ENCODE results near the gene GMDS. TPM values are rescaled to one million over a fixed set of nuclear protein-coding genes. Genes with fewer than 3 reads are reported as not detected.

Gene GMDS
- total and polyA plus RNA-seq, 2 of the 13 experiments (the other 11 are each of a cell fraction or from before 2014, with no cell fraction given) = 64.4 to 112 TPM

DNA sequence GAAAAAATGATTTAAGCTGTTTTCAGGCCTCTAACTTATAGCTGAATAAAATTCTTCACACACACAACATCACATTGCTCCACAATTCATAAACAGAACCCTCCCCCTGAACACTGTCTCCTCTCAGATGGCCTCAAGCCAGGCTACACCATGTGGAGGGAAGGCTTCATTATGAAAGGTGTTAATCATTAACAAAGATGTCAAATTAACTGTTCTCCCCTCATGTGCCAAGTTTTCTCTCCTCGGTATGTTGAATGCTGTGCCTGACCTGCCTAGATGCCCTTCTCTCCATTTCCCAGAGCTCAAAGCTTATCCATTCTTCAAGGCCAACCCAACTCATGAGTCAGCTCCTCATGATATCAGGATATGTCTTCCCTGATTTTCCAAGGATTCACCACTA lies 210.4 kb downstream of the GMDS start:
- intact Hi-C loops (cut with micrococcal nuclease; ENCODE audit: unreplicated experiment) (no loop called here), in situ Hi-C loops (cut with HindIII; ENCODE audit: extremely low pct_ligation_motif_present, low pct_unique_long_range_greater_than_20kb) (no loop called here)
- peak; percentile 60 for FAIRE-seq
- Histone ChIP-seq H3K9me3 (ENCODE audit: low read length) (no peaks in the 10 kb centered on the region), H3K36me3 (replicated peaks in 1 of 2; ENCODE audit: control insufficient read depth in 1 of 2, insufficient read depth in 2 of 2, low read length in 2 of 2) (peaks cover 0 to 12% of the 10 kb centered on the region in 2 experiments; a peak in 2 of 5 replicates), H3K27ac (ENCODE audit: extremely low read length, insufficient read depth, low read length) (no peak overlapping the region), H3K9ac (ENCODE audit: insufficient read depth, low read depth, low read length) (no peak overlapping the region), H2AFZ (ENCODE audit: low read length) (no peak overlapping the region), H3K27me3 (ENCODE audit: control insufficient read depth in 1 of 2, insufficient read depth in 2 of 2, low read length in 2 of 2) (no peaks in the 10 kb centered on the region), H3K4me3 (replicated peaks in 1 of 3; ENCODE audit: insufficient read depth in 1 of 3, low read depth in 2 of 3, low read length in 3 of 3) (no peak overlapping the region), H3K4me2 (ENCODE audit: low read depth, low read length) (no peak overlapping the region), H3K4me1 (ENCODE audit: insufficient read depth, low read length) (peaks cover 17% of the 10 kb centered on the region), H3K79me2 (ENCODE audit: insufficient read depth, low read length) (peaks cover 2% of the 10 kb centered on the region), H4K20me1 (ENCODE audit: insufficient read depth, low read length) (no peaks in the 10 kb centered on the region)
- ATAC-seq = peak; percentile 55
- BruUV-seq (replicated peaks) = no TSS peak
- 74% methylated on average over 1 of the region's 1 CpG for WGBS (ENCODE audit: low lambda C conversion rate)
- TF ChIP-seq, protein P1, sequence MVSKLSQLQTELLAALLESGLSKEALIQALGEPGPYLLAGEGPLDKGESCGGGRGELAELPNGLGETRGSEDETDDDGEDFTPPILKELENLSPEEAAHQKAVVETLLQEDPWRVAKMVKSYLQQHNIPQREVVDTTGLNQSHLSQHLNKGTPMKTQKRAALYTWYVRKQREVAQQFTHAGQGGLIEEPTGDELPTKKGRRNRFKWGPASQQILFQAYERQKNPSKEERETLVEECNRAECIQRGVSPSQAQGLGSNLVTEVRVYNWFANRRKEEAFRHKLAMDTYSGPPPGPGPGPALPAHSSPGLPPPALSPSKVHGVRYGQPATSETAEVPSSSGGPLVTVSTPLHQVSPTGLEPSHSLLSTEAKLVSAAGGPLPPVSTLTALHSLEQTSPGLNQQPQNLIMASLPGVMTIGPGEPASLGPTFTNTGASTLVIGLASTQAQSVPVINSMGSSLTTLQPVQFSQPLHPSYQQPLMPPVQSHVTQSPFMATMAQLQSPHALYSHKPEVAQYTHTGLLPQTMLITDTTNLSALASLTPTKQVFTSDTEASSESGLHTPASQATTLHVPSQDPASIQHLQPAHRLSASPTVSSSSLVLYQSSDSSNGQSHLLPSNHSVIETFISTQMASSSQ (IDR thresholded peaks at IDR 0.05; ENCODE audit: low read depth) = peak; percentile 72
- TF ChIP-seq, protein P1 (CRISPR knock-in tag; IDR thresholded peaks at IDR 0.05; ENCODE audit: borderline replicate concordance) = no peak
- TF ChIP-seq ZNF7 (CRISPR knock-in tag; IDR thresholded peaks at IDR 0.05) = no peak
- POLR2A ChIA-PET = no interaction called here
- DNase-seq (ENCODE audit: low spot score) = no peak
- CTCF ChIA-PET (ENCODE audit: low intra/inter-chr PET ratio, low total read pairs) = no interaction called here

DNA sequence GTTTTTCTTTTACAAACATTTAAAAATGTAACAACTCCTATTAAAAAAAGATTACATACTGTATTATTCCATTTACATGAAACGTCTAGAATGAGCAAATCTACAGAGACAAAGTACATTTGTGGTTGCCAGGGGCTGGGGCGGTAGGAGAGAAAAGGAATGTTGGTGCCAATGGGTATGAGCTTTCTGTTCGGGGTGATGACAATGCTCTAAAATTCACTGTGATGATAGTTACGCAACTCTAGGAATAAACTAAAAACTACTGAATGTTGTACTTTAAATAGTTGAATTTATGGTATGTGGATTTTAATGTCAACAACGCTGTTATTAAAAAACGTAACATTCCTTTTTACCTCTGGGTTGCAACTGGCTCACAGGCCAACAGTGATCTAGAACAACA lies 211.1 kb downstream of the GMDS start:
- H3K27me3 ChIP-seq (ENCODE audit: control insufficient read depth in 1 of 2, insufficient read depth in 2 of 2, low read length in 2 of 2) = no peaks in the 10 kb centered on the region
- no peak overlapping the region for H2AFZ ChIP-seq (ENCODE audit: low read length)
- H4K20me1 ChIP-seq (ENCODE audit: insufficient read depth, low read length) = no peaks in the 10 kb centered on the region
- no peaks in the 10 kb centered on the region for H3K9me3 ChIP-seq (ENCODE audit: low read length)
- no peak overlapping the region for H3K9ac ChIP-seq (ENCODE audit: insufficient read depth, low read depth, low read length)
- BruUV-seq (replicated peaks) = no TSS peak
- H3K4me1 ChIP-seq (ENCODE audit: insufficient read depth, low read length) = peaks cover 17% of the 10 kb centered on the region
- no peak for ATAC-seq
- peaks cover 0 to 9% of the 10 kb centered on the region in 2 experiments; a peak in 3 of 5 replicates for H3K36me3 ChIP-seq (replicated peaks in 1 of 2; ENCODE audit: control insufficient read depth in 1 of 2, insufficient read depth in 2 of 2, low read length in 2 of 2)
- no peak overlapping the region for H3K4me2 ChIP-seq (ENCODE audit: low read depth, low read length)
- no peak for DNase-seq (ENCODE audit: low spot score)
- FAIRE-seq = peak; percentile 40
- no peak overlapping the region for H3K4me3 ChIP-seq (replicated peaks in 1 of 3; ENCODE audit: insufficient read depth in 1 of 3, low read depth in 2 of 3, low read length in 3 of 3)
- ChIA-PET POLR2A (no interaction called here), CTCF (ENCODE audit: low intra/inter-chr PET ratio, low total read pairs) (no interaction called here)
- H3K79me2 ChIP-seq (ENCODE audit: insufficient read depth, low read length) = no peaks in the 10 kb centered on the region
- in situ Hi-C loops (cut with HindIII; ENCODE audit: extremely low pct_ligation_motif_present, low pct_unique_long_range_greater_than_20kb) = no loop called here
- H3K27ac ChIP-seq (ENCODE audit: extremely low read length, insufficient read depth, low read length) = no peak overlapping the region
- WGBS (ENCODE audit: low lambda C conversion rate) = 97% methylated on average over 6 of the region's 6 CpGs
- intact Hi-C loops (cut with micrococcal nuclease; ENCODE audit: unreplicated experiment) = no loop called here
- TF ChIP-seq MAFK (conservative IDR thresholded peaks at IDR 0.05 in 1 of 2, IDR thresholded peaks at IDR 0.05 in 1 of 2; ENCODE audit: low read length in 2 of 2) (no peak), RFXANK (CRISPR knock-in tag; IDR thresholded peaks at IDR 0.05) (no peak), MZF1 (CRISPR knock-in tag; IDR thresholded peaks at IDR 0.05; ENCODE audit: borderline replicate concordance) (no peak), ZNF230 (CRISPR knock-in tag; IDR thresholded peaks at IDR 0.05) (no peak), ZNF839 (CRISPR knock-in tag; IDR thresholded peaks at IDR 0.05; ENCODE audit: borderline replicate concordance) (no peak)
- TF ChIP-seq, protein P2, sequence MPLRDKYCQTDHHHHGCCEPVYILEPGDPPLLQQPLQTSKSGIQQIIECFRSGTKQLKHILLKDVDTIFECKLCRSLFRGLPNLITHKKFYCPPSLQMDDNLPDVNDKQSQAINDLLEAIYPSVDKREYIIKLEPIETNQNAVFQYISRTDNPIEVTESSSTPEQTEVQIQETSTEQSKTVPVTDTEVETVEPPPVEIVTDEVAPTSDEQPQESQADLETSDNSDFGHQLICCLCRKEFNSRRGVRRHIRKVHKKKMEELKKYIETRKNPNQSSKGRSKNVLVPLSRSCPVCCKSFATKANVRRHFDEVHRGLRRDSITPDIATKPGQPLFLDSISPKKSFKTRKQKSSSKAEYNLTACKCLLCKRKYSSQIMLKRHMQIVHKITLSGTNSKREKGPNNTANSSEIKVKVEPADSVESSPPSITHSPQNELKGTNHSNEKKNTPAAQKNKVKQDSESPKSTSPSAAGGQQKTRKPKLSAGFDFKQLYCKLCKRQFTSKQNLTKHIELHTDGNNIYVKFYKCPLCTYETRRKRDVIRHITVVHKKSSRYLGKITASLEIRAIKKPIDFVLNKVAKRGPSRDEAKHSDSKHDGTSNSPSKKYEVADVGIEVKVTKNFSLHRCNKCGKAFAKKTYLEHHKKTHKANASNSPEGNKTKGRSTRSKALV (CRISPR knock-in tag; IDR thresholded peaks at IDR 0.05) = no peak
